Measurements from ENCODE around the gene CHRM2.

Gene CHRM2

DNA sequence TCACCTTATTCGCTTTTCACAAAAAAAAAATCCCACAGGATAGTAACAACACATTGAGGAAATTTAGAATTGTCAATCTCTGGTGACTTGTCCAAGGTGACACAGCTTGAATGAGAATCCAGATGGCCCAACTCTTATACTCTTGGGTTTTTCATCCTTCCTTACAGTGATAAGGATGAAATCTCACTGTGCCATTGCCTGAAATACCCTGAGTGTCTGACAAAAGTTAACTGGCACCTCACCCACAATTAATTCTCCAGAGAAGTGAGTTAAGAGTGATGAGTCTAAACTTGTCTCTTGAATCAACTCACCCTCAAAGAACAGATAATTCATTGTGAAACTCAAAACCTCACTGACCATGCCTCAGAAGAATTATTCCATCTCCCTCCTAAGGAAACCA, 18.9 kb downstream of the CHRM2 start:
- Histone ChIP-seq H3F3A (ENCODE audit: control insufficient read depth, insufficient read depth) (no peaks in the 10 kb centered on the region), H3K27me3 (ENCODE audit: control insufficient read depth, low read length) (no peaks in the 10 kb centered on the region), H3K9me3 (ENCODE audit: control insufficient read depth, insufficient read depth, low read length) (no peaks in the 10 kb centered on the region), H4K20me1 (ENCODE audit: control insufficient read depth, insufficient read depth, low read depth, low read length) (no peaks in the 10 kb centered on the region), H3K4me2 (ENCODE audit: low read length) (no peak overlapping the region), H3K4me1 (ENCODE audit: control insufficient read depth, low read length) (no peaks in the 10 kb centered on the region), H3K27ac (ENCODE audit: low read depth, low read length) (no peak overlapping the region), H3K79me2 (ENCODE audit: control insufficient read depth, low read length) (no peaks in the 10 kb centered on the region), H3K4me3 (ENCODE audit: low read length) (no peak overlapping the region), H3K36me3 (ENCODE audit: control insufficient read depth, low read length) (no peaks in the 10 kb centered on the region), H3K9me2 (replicated peaks; ENCODE audit: control insufficient read depth, low read length) (no peaks in the 10 kb centered on the region)
- TF ChIP-seq, protein P1, sequence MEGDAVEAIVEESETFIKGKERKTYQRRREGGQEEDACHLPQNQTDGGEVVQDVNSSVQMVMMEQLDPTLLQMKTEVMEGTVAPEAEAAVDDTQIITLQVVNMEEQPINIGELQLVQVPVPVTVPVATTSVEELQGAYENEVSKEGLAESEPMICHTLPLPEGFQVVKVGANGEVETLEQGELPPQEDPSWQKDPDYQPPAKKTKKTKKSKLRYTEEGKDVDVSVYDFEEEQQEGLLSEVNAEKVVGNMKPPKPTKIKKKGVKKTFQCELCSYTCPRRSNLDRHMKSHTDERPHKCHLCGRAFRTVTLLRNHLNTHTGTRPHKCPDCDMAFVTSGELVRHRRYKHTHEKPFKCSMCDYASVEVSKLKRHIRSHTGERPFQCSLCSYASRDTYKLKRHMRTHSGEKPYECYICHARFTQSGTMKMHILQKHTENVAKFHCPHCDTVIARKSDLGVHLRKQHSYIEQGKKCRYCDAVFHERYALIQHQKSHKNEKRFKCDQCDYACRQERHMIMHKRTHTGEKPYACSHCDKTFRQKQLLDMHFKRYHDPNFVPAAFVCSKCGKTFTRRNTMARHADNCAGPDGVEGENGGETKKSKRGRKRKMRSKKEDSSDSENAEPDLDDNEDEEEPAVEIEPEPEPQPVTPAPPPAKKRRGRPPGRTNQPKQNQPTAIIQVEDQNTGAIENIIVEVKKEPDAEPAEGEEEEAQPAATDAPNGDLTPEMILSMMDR (IDR thresholded peaks at IDR 0.05; ENCODE audit: low read depth, low read length, poor library complexity, severe bottlenecking), result no peak
- TF ChIP-seq EZH2phosphoT487 (IDR thresholded peaks at IDR 0.05; ENCODE audit: borderline replicate concordance, low read length), result no peak

DNA sequence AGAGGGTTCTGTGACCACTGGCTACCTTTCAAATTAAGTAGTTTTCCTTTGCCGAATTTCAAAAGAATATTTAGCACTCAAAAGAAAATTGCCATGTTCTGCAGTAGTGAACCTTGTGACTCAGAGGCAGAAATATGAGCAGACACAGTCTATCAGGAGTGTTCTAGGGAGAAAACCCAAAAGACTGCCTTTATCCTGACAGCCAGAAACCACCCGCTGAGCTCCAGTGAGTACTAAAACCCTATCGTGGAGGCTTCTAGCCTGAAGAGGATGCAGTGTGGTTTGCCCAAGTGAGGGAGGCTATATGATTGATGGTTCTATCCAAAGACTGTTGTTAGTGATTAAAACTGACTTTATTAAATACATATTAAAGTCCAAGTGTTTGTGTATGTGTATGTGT, 21.9 kb downstream of the CHRM2 start:
- no peak overlapping the region for H3K4me2 ChIP-seq (ENCODE audit: low read length)
- H3F3A ChIP-seq (ENCODE audit: control insufficient read depth, insufficient read depth), result no peaks in the 10 kb centered on the region
- no peaks in the 10 kb centered on the region for H3K79me2 ChIP-seq (ENCODE audit: control insufficient read depth, low read length)
- H3K4me1 ChIP-seq (ENCODE audit: control insufficient read depth, low read length), result no peaks in the 10 kb centered on the region
- H4K20me1 ChIP-seq (ENCODE audit: control insufficient read depth, insufficient read depth, low read depth, low read length), result no peaks in the 10 kb centered on the region
- H3K36me3 ChIP-seq (ENCODE audit: control insufficient read depth, low read length), result no peaks in the 10 kb centered on the region
- no peak overlapping the region for H3K4me3 ChIP-seq (ENCODE audit: low read length)
- H3K9me3 ChIP-seq (ENCODE audit: control insufficient read depth, insufficient read depth, low read length), result no peaks in the 10 kb centered on the region
- H3K27ac ChIP-seq (ENCODE audit: low read depth, low read length), result no peak overlapping the region
- H3K9me2 ChIP-seq (replicated peaks; ENCODE audit: control insufficient read depth, low read length), result no peaks in the 10 kb centered on the region
- TF ChIP-seq, protein P1 (IDR thresholded peaks at IDR 0.05; ENCODE audit: low read depth, low read length, poor library complexity, severe bottlenecking), result no peak
- no peak for TF ChIP-seq EZH2phosphoT487 (IDR thresholded peaks at IDR 0.05; ENCODE audit: borderline replicate concordance, low read length)
- no peaks in the 10 kb centered on the region for H3K27me3 ChIP-seq (ENCODE audit: control insufficient read depth, low read length)

DNA sequence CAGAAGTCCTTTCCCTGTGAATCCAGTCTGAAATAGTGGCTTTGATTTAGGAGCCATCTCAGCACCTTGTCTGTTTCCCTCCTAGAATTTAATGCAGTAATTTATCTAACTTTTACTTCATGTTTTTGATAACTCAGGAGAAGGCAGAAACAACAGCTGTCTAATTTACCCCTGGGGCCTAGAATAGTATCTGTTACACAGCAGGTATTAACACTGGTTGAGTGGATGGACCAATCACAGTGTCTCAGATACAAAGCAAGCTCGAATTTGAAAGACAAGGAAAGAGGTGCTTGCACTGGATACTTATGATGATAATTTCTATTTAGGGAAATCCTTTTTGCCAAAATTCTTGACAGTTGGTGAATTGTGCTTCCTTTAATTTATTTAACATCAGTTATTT, 23.4 kb downstream of the CHRM2 start:
- Histone ChIP-seq H3K4me2 (ENCODE audit: low read length) (no peak overlapping the region), H3K4me3 (ENCODE audit: low read length) (no peak overlapping the region), H3K36me3 (ENCODE audit: control insufficient read depth, low read length) (no peaks in the 10 kb centered on the region), H3K9me3 (ENCODE audit: control insufficient read depth, insufficient read depth, low read length) (no peaks in the 10 kb centered on the region), H4K20me1 (ENCODE audit: control insufficient read depth, insufficient read depth, low read depth, low read length) (no peaks in the 10 kb centered on the region), H3K9me2 (replicated peaks; ENCODE audit: control insufficient read depth, low read length) (no peaks in the 10 kb centered on the region), H3F3A (ENCODE audit: control insufficient read depth, insufficient read depth) (no peaks in the 10 kb centered on the region), H3K27ac (ENCODE audit: low read depth, low read length) (no peak overlapping the region), H3K4me1 (ENCODE audit: control insufficient read depth, low read length) (no peaks in the 10 kb centered on the region), H3K27me3 (ENCODE audit: control insufficient read depth, low read length) (no peaks in the 10 kb centered on the region), H3K79me2 (ENCODE audit: control insufficient read depth, low read length) (no peaks in the 10 kb centered on the region)
- no peak for TF ChIP-seq EZH2phosphoT487 (IDR thresholded peaks at IDR 0.05; ENCODE audit: borderline replicate concordance, low read length)
- TF ChIP-seq, protein P1 (IDR thresholded peaks at IDR 0.05; ENCODE audit: low read depth, low read length, poor library complexity, severe bottlenecking), result no peak

DNA sequence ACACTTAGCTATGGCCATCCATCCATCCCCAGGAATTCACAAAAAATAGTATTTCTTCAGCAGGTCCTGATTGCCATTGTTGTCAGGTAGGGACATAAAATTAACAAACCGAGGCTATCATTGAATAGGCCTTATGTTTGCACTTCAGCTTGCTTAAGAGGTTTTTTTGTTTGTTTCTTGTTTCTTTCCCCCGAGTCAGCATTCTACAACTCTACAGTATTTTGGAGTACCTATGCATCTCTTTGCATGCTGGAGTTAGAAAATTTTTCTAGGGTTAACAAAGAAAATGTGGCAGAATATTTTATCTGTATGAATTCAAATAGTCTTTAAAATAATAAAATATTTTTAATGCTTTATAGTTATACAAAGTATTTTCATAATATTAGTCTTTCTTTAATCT, 26.3 kb downstream of the CHRM2 start:
- TF ChIP-seq, protein P1 (IDR thresholded peaks at IDR 0.05; ENCODE audit: low read depth, low read length, poor library complexity, severe bottlenecking), result no peak
- TF ChIP-seq EZH2phosphoT487 (IDR thresholded peaks at IDR 0.05; ENCODE audit: borderline replicate concordance, low read length), result no peak
- no peaks in the 10 kb centered on the region for H3K4me1 ChIP-seq (ENCODE audit: control insufficient read depth, low read length)
- H3K4me3 ChIP-seq (ENCODE audit: low read length), result no peak overlapping the region
- no peaks in the 10 kb centered on the region for H3K9me2 ChIP-seq (replicated peaks; ENCODE audit: control insufficient read depth, low read length)
- H3K27ac ChIP-seq (ENCODE audit: low read depth, low read length), result no peak overlapping the region
- no peaks in the 10 kb centered on the region for H3F3A ChIP-seq (ENCODE audit: control insufficient read depth, insufficient read depth)
- H3K9me3 ChIP-seq (ENCODE audit: control insufficient read depth, insufficient read depth, low read length), result no peaks in the 10 kb centered on the region
- no peaks in the 10 kb centered on the region for H4K20me1 ChIP-seq (ENCODE audit: control insufficient read depth, insufficient read depth, low read depth, low read length)
- no peak overlapping the region for H3K4me2 ChIP-seq (ENCODE audit: low read length)
- H3K36me3 ChIP-seq (ENCODE audit: control insufficient read depth, low read length), result no peaks in the 10 kb centered on the region
- H3K79me2 ChIP-seq (ENCODE audit: control insufficient read depth, low read length), result no peaks in the 10 kb centered on the region
- H3K27me3 ChIP-seq (ENCODE audit: control insufficient read depth, low read length), result no peaks in the 10 kb centered on the region
